Measurements from ENCODE around the gene SSBP4.

GRCh38 chr19:18393836-18394235, 25.4 kb upstream of the SSBP4 start:
- TF ChIP-seq ELF4 (IDR thresholded peaks at IDR 0.05) (no peak), CTBP1 (IDR thresholded peaks at IDR 0.05; ENCODE audit: borderline replicate concordance) (no peak), FOXA1 (IDR thresholded peaks at IDR 0.05) (no peak), LEF1 (IDR thresholded peaks at IDR 0.05; ENCODE audit: borderline replicate concordance) (no peak)

Data from HEK293T (cell line).